ENCODE data around the gene NAV1. TPM values are rescaled to one million over a fixed set of nuclear protein-coding genes. Genes with fewer than 3 reads are reported as not detected.

NAV1 gene
- total RNA-seq, 1 donor from 2014 or later = 101 TPM

- TF ChIP-seq, protein P1, sequence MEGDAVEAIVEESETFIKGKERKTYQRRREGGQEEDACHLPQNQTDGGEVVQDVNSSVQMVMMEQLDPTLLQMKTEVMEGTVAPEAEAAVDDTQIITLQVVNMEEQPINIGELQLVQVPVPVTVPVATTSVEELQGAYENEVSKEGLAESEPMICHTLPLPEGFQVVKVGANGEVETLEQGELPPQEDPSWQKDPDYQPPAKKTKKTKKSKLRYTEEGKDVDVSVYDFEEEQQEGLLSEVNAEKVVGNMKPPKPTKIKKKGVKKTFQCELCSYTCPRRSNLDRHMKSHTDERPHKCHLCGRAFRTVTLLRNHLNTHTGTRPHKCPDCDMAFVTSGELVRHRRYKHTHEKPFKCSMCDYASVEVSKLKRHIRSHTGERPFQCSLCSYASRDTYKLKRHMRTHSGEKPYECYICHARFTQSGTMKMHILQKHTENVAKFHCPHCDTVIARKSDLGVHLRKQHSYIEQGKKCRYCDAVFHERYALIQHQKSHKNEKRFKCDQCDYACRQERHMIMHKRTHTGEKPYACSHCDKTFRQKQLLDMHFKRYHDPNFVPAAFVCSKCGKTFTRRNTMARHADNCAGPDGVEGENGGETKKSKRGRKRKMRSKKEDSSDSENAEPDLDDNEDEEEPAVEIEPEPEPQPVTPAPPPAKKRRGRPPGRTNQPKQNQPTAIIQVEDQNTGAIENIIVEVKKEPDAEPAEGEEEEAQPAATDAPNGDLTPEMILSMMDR (IDR thresholded peaks at IDR 0.05; ENCODE audit: unreplicated experiment) = no peak
- peaks cover 41% of the 10 kb centered on the region for H3K4me1 Mint-ChIP-seq (ENCODE audit: unreplicated experiment)
- H3K36me3 Mint-ChIP-seq (ENCODE audit: low read depth, unreplicated experiment) = peaks cover 3% of the 10 kb centered on the region
- no peak for DNase-seq (ENCODE audit: low spot score)
- peaks cover 7% of the 10 kb centered on the region for H3K27me3 Mint-ChIP-seq (ENCODE audit: unreplicated experiment)
- H3K4me3 Mint-ChIP-seq (ENCODE audit: unreplicated experiment) = no peak overlapping the region
- no peaks in the 10 kb centered on the region for H3K9me3 Mint-ChIP-seq (ENCODE audit: unreplicated experiment)
- no peak overlapping the region for H3K27ac Mint-ChIP-seq (ENCODE audit: unreplicated experiment)
These were observed 12.2 kb downstream of the NAV1 start for GRCh38 chr1:201551096-201551495.

GRCh38 chr1:201551877-201552731 is 13.2 kb downstream of the NAV1 start:
- TF ChIP-seq, protein P1 (IDR thresholded peaks at IDR 0.05; ENCODE audit: unreplicated experiment) = no peak
- Mint-ChIP-seq H3K27ac (ENCODE audit: unreplicated experiment) (peak overlapping the region; percentile 6), H3K27me3 (ENCODE audit: unreplicated experiment) (peaks cover 7% of the 10 kb centered on the region), H3K4me3 (ENCODE audit: unreplicated experiment) (no peak overlapping the region), H3K9me3 (ENCODE audit: unreplicated experiment) (no peaks in the 10 kb centered on the region), H3K36me3 (ENCODE audit: low read depth, unreplicated experiment) (peaks cover 3% of the 10 kb centered on the region), H3K4me1 (ENCODE audit: unreplicated experiment) (peaks cover 46% of the 10 kb centered on the region)
- DNase-seq (ENCODE audit: low spot score) = no peak

DNA sequence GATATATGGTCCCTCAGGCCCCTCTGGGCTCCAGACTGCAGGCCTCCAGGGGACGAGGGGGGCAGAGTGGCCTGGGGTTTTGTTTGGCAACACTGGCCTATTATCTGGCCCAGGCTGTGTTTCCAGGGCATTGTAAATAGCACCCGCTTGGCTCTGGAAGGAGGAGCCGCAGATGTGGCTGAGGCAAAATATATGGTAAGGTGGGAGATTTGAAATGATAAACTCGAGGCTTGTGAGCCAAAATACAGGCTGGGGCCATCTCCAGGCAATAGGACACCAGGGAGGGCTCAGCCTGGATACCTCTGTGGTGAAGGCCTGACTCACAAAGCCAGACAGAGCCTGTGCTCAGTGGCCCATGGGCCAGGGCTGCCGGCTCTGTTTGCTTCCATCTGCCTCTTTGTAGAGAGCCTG is 14.0 kb downstream of the NAV1 start:
- H3K9me3 Mint-ChIP-seq (ENCODE audit: unreplicated experiment) = no peaks in the 10 kb centered on the region
- peaks cover 3% of the 10 kb centered on the region for H3K36me3 Mint-ChIP-seq (ENCODE audit: low read depth, unreplicated experiment)
- DNase-seq (ENCODE audit: low spot score) = no peak
- peaks cover 7% of the 10 kb centered on the region for H3K27me3 Mint-ChIP-seq (ENCODE audit: unreplicated experiment)
- TF ChIP-seq, protein P1 (IDR thresholded peaks at IDR 0.05; ENCODE audit: unreplicated experiment) = no peak
- no peak overlapping the region for H3K27ac Mint-ChIP-seq (ENCODE audit: unreplicated experiment)
- peaks cover 55% of the 10 kb centered on the region for H3K4me1 Mint-ChIP-seq (ENCODE audit: unreplicated experiment)
- H3K4me3 Mint-ChIP-seq (ENCODE audit: unreplicated experiment) = no peak overlapping the region

DNA sequence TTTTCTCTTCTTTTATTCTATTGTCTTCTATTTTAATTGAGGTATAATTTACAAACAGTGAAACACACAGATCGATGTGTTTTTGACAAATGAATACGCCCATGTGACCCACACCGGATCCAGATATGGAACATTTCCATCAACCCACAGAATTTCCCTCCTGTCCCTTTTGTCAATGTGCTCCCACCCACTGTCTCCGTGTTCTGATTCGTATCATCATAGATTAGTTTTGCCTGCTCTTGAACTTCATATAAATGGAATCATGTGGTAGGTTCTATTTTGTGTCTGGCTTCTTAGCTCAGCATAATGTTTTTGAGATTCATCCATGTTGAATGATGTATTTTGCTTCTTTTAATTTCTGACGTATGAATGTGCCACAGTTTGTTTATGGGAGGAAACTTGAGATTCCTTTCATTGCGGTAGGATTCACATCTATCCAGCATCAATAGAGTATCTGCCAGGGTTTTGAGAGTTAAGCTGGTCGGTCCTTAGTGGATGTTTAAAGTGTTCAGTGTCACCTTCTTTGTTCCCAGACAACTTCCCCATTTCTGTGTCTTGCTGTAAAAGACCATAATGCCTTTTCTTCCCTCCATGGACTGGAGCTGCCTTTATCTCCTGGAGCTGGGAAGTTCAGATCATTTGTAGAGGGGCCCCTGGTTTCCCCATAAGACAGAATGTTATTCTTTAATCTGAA is 14.7 kb downstream of the NAV1 start:
- Mint-ChIP-seq H3K27ac (ENCODE audit: unreplicated experiment) (peak overlapping the region; percentile 61), H3K27me3 (ENCODE audit: unreplicated experiment) (peaks cover 7% of the 10 kb centered on the region), H3K36me3 (ENCODE audit: low read depth, unreplicated experiment) (peaks cover 3% of the 10 kb centered on the region), H3K4me3 (ENCODE audit: unreplicated experiment) (peak overlapping the region; percentile 65), H3K4me1 (ENCODE audit: unreplicated experiment) (peaks cover 55% of the 10 kb centered on the region), H3K9me3 (ENCODE audit: unreplicated experiment) (no peaks in the 10 kb centered on the region)
- TF ChIP-seq, protein P1 (IDR thresholded peaks at IDR 0.05; ENCODE audit: unreplicated experiment) = no peak
- no peak for DNase-seq (ENCODE audit: low spot score)

GRCh38 chr1:201554190-201554600 is 15.3 kb downstream of the NAV1 start:
- TF ChIP-seq, protein P1 (IDR thresholded peaks at IDR 0.05; ENCODE audit: unreplicated experiment) = no peak
- Mint-ChIP-seq H3K4me1 (ENCODE audit: unreplicated experiment) (peaks cover 56% of the 10 kb centered on the region), H3K36me3 (ENCODE audit: low read depth, unreplicated experiment) (peaks cover 3% of the 10 kb centered on the region)

More at GRCh38 chr1:201554190-201554600, 15.3 kb downstream of the NAV1 start:
- peaks cover 7% of the 10 kb centered on the region for H3K27me3 Mint-ChIP-seq (ENCODE audit: unreplicated experiment)
- no peak for DNase-seq (ENCODE audit: low spot score)
- H3K9me3 Mint-ChIP-seq (ENCODE audit: unreplicated experiment) = no peaks in the 10 kb centered on the region
- peak overlapping the region; percentile 61 for H3K27ac Mint-ChIP-seq (ENCODE audit: unreplicated experiment)
- peak overlapping the region; percentile 65 for H3K4me3 Mint-ChIP-seq (ENCODE audit: unreplicated experiment)
